ENCODE measurements around the gene CDKN3. TPM values are rescaled to one million over a fixed set of nuclear protein-coding genes. Genes with fewer than 3 reads are reported as not detected.

The CDKN3 gene, protein sequence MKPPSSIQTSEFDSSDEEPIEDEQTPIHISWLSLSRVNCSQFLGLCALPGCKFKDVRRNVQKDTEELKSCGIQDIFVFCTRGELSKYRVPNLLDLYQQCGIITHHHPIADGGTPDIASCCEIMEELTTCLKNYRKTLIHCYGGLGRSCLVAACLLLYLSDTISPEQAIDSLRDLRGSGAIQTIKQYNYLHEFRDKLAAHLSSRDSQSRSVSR
- polyA plus RNA-seq (ENCODE audit: insufficient read length in 3 of 3) = 10 to 100 TPM; 24.4 to 28.4 (median 24.8) TPM

GRCh38 chr14:54396493-54397335 lies at the start of gene CDKN3:
CDKN3 (plus strand) TSS chr14:54397007; CDS start chr14:54397069, 62 bp downstream.
- peak; percentile 94 to 98 (median 97) for DNase-seq (ENCODE audit: low read depth in 3 of 3, low spot score in 2 of 3)

GRCh38 chr14:54347044-54347443 lies 49.8 kb upstream of the CDKN3 start:
- DNase-seq (ENCODE audit: low read depth in 3 of 3, low spot score in 2 of 3) = no peak

DNA sequence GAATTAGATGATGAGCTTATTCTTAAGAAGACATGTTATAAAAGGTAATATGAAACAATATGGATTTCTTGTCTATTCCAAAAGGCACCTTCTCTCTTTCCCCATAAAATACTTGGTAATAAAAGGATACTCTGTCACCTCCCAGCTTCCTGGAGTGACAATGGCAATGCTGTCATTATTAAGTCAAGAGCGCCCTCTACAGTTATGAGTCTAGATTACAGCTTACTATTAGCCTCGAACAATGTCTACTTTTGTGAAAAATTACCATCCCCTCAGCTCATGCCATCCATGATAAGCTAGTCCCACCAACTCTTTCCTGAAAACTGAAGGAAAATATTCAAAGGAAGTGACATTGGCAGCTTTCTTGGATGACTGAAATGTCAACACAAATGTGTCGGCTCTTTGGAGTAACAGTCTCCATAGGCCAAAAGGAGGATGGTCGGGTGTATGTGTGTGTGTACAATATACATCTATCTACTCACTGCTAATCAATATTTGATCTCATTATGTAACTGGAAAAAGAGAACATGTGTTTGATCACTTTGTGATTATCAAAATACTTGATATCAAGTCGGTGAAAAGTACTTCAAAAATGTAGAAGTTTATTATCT lies 48.7 kb upstream of the CDKN3 start:
- DNase-seq (ENCODE audit: low read depth in 3 of 3, low spot score in 2 of 3) = no peak

GRCh38 chr14:54348923-54349620 lies 47.7 kb upstream of the CDKN3 start:
- DNase-seq (ENCODE audit: low read depth in 3 of 3, low spot score in 2 of 3) = no peak

GRCh38 chr14:54349713-54350112 lies 47.1 kb upstream of the CDKN3 start:
- no peak for DNase-seq (ENCODE audit: low read depth in 3 of 3, low spot score in 2 of 3)

- no peak for DNase-seq (ENCODE audit: low read depth in 3 of 3, low spot score in 2 of 3)
These were observed 46.6 kb upstream of the CDKN3 start for GRCh38 chr14:54350203-54350602.

DNA sequence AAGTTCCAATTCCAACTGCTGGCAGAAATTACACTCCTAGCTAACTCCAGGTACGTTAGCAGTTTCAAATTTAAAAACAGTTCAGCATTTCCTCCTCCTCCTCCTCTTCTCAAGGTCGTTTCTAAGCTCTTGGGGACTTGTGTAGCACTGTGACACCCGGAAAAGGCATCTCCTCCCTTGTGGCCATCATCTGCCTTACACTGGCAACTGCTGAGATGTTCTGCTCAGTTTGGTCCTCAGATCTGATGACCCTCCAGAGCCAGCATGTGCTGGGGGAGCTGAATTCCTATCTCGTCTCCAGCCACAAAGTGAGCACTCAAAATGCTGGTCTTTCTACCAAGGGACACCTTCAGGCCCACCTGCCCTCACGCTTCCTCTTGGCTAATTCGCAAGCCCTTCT lies 43.5 kb upstream of the CDKN3 start:
- DNase-seq (ENCODE audit: low read depth in 3 of 3, low spot score in 2 of 3) = no peak

DNA sequence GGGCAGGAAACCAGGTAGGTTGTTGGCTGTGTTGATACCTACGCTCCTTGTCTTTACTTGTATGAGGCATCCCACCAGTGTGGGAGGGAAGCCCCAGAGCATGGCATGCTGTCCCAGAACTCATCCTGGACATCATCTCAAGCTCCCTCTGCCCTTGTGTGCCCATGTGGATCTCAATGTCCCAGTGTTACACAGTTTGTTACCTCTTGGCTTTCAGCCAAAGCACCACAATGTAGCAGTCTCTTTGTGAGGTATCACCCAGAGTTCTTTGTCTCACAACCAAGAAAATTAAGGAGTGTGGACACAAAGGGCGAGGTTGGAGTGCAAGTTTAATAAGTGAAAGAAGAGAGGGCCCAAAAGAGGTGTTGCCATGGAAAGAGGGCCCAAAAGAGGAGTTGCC lies 43.1 kb upstream of the CDKN3 start:
- DNase-seq (ENCODE audit: low read depth in 3 of 3, low spot score in 2 of 3) = no peak

DNA sequence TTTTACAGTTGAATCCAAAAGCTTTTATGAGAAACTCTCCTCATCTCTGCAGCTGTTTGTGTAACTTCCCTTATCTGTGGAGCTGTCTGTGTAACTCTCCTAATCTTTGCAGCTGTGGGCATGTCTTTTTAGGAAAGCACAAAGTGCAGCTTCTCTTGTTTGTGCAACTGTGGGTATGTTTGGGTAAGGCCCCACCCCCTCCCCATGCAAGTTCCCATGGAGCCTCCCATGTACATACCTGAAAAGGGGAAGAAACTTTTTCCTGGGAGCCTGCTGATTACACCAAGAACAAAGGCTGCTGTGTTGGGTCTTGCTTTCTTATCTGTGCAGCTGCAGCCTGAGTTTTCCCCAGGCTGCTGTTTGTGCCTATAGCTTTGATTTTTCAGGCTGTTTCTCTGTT lies 42.7 kb upstream of the CDKN3 start:
- DNase-seq (ENCODE audit: low read depth in 3 of 3, low spot score in 2 of 3) = no peak

GRCh38 chr14:54354968-54355641 lies 41.7 kb upstream of the CDKN3 start:
- no peak for DNase-seq (ENCODE audit: low read depth in 3 of 3, low spot score in 2 of 3)

DNA sequence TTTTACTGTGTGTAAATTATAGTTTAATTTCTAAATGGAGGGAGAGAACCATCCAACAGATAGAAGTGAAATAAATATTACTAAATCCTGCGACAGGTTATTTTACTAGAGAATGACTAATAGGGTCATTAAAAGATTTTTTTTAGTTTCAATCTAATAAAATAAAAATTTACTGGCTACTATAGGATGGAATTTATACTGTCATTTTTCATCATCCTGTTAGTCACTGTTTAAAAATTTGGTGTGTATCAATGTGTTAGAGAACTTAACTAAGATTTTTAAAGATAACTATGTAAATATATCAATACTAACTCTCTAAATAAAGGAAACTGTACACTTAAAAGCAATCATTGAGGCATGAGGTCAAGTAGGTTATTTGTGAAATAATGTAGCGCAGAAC lies 41.1 kb upstream of the CDKN3 start:
- no peak for DNase-seq (ENCODE audit: low read depth in 3 of 3, low spot score in 2 of 3)

DNA sequence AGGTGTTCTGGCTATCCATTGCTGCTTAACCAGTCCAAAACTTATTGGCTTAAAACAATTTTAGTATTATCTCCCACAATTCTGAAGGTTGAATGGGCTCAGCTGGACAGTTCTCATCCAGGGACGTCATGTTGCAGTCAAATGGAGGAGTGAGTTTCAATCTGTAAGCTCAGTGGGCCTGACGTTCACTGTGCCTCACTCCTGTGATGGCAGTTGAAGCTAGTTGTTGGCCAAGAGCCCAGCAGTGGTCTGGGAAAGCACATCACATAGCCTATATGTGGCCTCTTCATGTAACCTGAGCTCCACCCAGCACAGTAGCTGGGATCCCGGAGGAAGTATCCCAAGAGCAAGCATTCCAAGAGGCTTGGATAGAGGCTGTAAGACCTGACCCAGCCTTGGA lies 40.6 kb upstream of the CDKN3 start:
- no peak for DNase-seq (ENCODE audit: low read depth in 3 of 3, low spot score in 2 of 3)

- DNase-seq (ENCODE audit: low read depth in 3 of 3, low spot score in 2 of 3) = no peak
These were observed 36.1 kb upstream of the CDKN3 start for GRCh38 chr14:54360667-54361066.

DNA sequence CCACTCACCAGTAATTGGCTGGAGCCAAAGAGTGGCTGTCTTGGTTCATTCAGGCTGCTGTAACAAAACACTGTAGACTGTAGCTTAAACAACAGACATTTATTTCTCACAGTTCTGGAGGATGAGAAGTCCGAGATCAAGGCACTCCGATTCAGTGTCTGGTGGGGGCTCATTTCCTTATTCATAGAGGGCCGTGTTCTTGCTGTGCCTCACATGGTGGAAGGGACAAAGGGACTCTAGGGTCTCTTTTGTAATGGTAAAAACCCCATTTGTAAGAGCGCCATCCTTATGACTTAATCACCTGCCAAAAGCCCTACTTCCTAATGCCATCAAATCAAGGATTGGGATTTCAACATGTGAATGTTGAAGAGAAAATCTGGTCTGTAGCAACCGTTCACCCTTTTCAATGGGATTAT lies 34.7 kb upstream of the CDKN3 start:
- no peak for DNase-seq (ENCODE audit: low read depth in 3 of 3, low spot score in 2 of 3)

- DNase-seq (ENCODE audit: low read depth in 3 of 3, low spot score in 2 of 3) = no peak
These were observed 33.9 kb upstream of the CDKN3 start for GRCh38 chr14:54362759-54363437.

- no peak for DNase-seq (ENCODE audit: low read depth in 3 of 3, low spot score in 2 of 3)
These were observed 32.0 kb upstream of the CDKN3 start for GRCh38 chr14:54364555-54365415.

GRCh38 chr14:54366736-54367735 lies 29.8 kb upstream of the CDKN3 start:
- DNase-seq (ENCODE audit: low read depth in 3 of 3, low spot score in 2 of 3) = peak in 1 of 3 donors; percentile 26

- no peak for DNase-seq (ENCODE audit: low read depth in 3 of 3, low spot score in 2 of 3)
These were observed 28.5 kb upstream of the CDKN3 start for GRCh38 chr14:54368291-54368690.

Data from right renal cortex interstitium (tissue), 3 donors.